HuH-7 (cell line): ENCODE measurements around the gene SLC9B1.
"Not testable (repeated sequence)": the region's sequence is repeated elsewhere in the genome, so short reads cannot be mapped to it uniquely, and the experiment has no call there.

Experiments used
- DNase-seq: peaks from one replicate; pipeline ENCODE4 v3.0.0; 2011; ENCODE audit warnings: low spot score

Gene SLC9B1

GRCh38 chr4:103011378-103012025 lies 8.0 kb downstream of the SLC9B1 start:
- DNase-seq, result no peak

GRCh38 chr4:103010804-103011203 lies 8.7 kb downstream of the SLC9B1 start:
- no peak for DNase-seq

- DNase-seq, result peak; percentile 6
Measured at GRCh38 chr4:103008875-103009729, 10.4 kb downstream of the SLC9B1 start.

- no peak for DNase-seq
Measured at GRCh38 chr4:103002551-103002950, 17.0 kb downstream of the SLC9B1 start.

GRCh38 chr4:102994803-102995202 lies 24.7 kb downstream of the SLC9B1 start:
- no peak for DNase-seq

GRCh38 chr4:102993985-102994384 lies 25.5 kb downstream of the SLC9B1 start:
- not testable (repeated sequence) for DNase-seq

GRCh38 chr4:102988429-102989020 lies 31.0 kb downstream of the SLC9B1 start:
- DNase-seq, result no peak

GRCh38 chr4:102981005-102981404 lies 38.5 kb downstream of the SLC9B1 start:
- DNase-seq, result no peak

- DNase-seq, result not testable (repeated sequence)
Measured at GRCh38 chr4:102961813-102962212, 57.7 kb downstream of the SLC9B1 start.

GRCh38 chr4:102959496-102959895 lies 60.0 kb downstream of the SLC9B1 start:
- DNase-seq, result no peak

- no peak for DNase-seq
Measured at GRCh38 chr4:102945066-102945465, 74.4 kb downstream of the SLC9B1 start.

- DNase-seq, result not testable (repeated sequence)
Measured at GRCh38 chr4:102938063-102938462, 81.4 kb downstream of the SLC9B1 start.

- DNase-seq, result no peak
Measured at GRCh38 chr4:102935716-102936115, 83.8 kb downstream of the SLC9B1 start.

- DNase-seq, result not testable (repeated sequence)
Measured at GRCh38 chr4:102919697-102920096, 99.8 kb downstream of the SLC9B1 start.

- no peak for DNase-seq
Measured at GRCh38 chr4:102918859-102919258, 100.6 kb downstream of the SLC9B1 start.

GRCh38 chr4:102901804-102902203 lies 117.7 kb downstream of the SLC9B1 start:
- DNase-seq, result no peak

GRCh38 chr4:102897610-102898009 lies 121.9 kb downstream of the SLC9B1 start:
- DNase-seq, result not testable (repeated sequence)

GRCh38 chr4:102896547-102896946 lies 123.0 kb downstream of the SLC9B1 start:
- DNase-seq, result not testable (repeated sequence)

GRCh38 chr4:102889866-102890265 lies 129.6 kb downstream of the SLC9B1 start:
- DNase-seq, result not testable (repeated sequence)

GRCh38 chr4:102888570-102888969 lies 130.9 kb downstream of the SLC9B1 start:
- not testable (repeated sequence) for DNase-seq

GRCh38 chr4:102883278-102883677 lies 136.2 kb downstream of the SLC9B1 start:
- DNase-seq, result no peak

- DNase-seq, result no peak
Measured at GRCh38 chr4:102881343-102881742, 138.2 kb downstream of the SLC9B1 start.

- DNase-seq, result no peak
Measured at GRCh38 chr4:102878901-102879300, 140.6 kb downstream of the SLC9B1 start.
